ENCODE data around the gene WDR48. TPM values are rescaled to one million over a fixed set of nuclear protein-coding genes. Genes with fewer than 3 reads are reported as not detected.

Gene WDR48
- total RNA-seq, 3 donors from 2014 or later = 33.0 to 46.8 (median 37.5) TPM

- no peaks in the 10 kb centered on the region for H3K4me1 ChIP-seq (ENCODE audit: low read depth)
- no peak for ATAC-seq
- no peak for DNase-seq
- H3K4me3 ChIP-seq = no peak overlapping the region
- TF ChIP-seq CTCF (IDR thresholded peaks at IDR 0.05) = no peak
- H3K36me3 ChIP-seq (ENCODE audit: low read depth) = no peaks in the 10 kb centered on the region
- intact Hi-C loops (cut with DNase I, micrococcal nuclease) = no loop called here
- H3K9me3 ChIP-seq = no peaks in the 10 kb centered on the region
These were observed 43.2 kb downstream of the WDR48 start for GRCh38 chr3:39094851-39095677.

GRCh38 chr3:39095778-39096177, 44.0 kb downstream of the WDR48 start:
- TF ChIP-seq CTCF (IDR thresholded peaks at IDR 0.05) = no peak
- intact Hi-C loops (cut with DNase I, micrococcal nuclease) = no loop called here
- Histone ChIP-seq H3K36me3 (ENCODE audit: low read depth) (no peaks in the 10 kb centered on the region), H3K9me3 (no peaks in the 10 kb centered on the region), H3K4me1 (ENCODE audit: low read depth) (no peaks in the 10 kb centered on the region), H3K4me3 (no peak overlapping the region)
- ATAC-seq = no peak
- no peak for DNase-seq

- Histone ChIP-seq H3K4me1 (ENCODE audit: low read depth) (no peaks in the 10 kb centered on the region), H3K9me3 (no peaks in the 10 kb centered on the region), H3K4me3 (no peak overlapping the region), H3K36me3 (ENCODE audit: low read depth) (no peaks in the 10 kb centered on the region)
- intact Hi-C loops (cut with DNase I, micrococcal nuclease) = no loop called here
- DNase-seq = no peak
- TF ChIP-seq CTCF (IDR thresholded peaks at IDR 0.05) = no peak
- no peak for ATAC-seq
These were observed 45.0 kb downstream of the WDR48 start for GRCh38 chr3:39096775-39097174.

- Histone ChIP-seq H3K36me3 (ENCODE audit: low read depth) (no peaks in the 10 kb centered on the region), H3K4me3 (no peak overlapping the region), H3K9me3 (no peaks in the 10 kb centered on the region), H3K4me1 (ENCODE audit: low read depth) (no peaks in the 10 kb centered on the region)
- intact Hi-C loops (cut with DNase I, micrococcal nuclease) = no loop called here
- TF ChIP-seq CTCF (IDR thresholded peaks at IDR 0.05) = no peak
- no peak for ATAC-seq
- no peak for DNase-seq
These were observed 46.1 kb downstream of the WDR48 start for GRCh38 chr3:39097716-39098472.

- H3K36me3 ChIP-seq (ENCODE audit: low read depth) = no peaks in the 10 kb centered on the region
- H3K4me1 ChIP-seq (ENCODE audit: low read depth) = peaks cover 4% of the 10 kb centered on the region
- intact Hi-C loops (cut with DNase I, micrococcal nuclease) = no loop called here
- no peaks in the 10 kb centered on the region for H3K9me3 ChIP-seq
- ATAC-seq (no peak), DNase-seq (no peak)
- TF ChIP-seq CTCF (IDR thresholded peaks at IDR 0.05) = no peak
- no peak overlapping the region for H3K4me3 ChIP-seq
These were observed 46.7 kb downstream of the WDR48 start for GRCh38 chr3:39098473-39099000.

Data from mucosa of descending colon (tissue), 3 donors.